Measurements from ENCODE around the gene AEN. TPM values are rescaled to one million over a fixed set of nuclear protein-coding genes. Genes with fewer than 3 reads are reported as not detected.
A peak's percentile ranks its signal among the peaks of the same experiment; 100 is the strongest.

Gene AEN
- total RNA-seq, 1 experiment from 2014 or later = 36.2 TPM

GRCh38 chr15:88680241-88681001 lies 59.3 kb downstream of the AEN start:
- DNase-seq (ENCODE audit: low read depth, low spot score) = no peak
- Histone ChIP-seq H2AFZ (ENCODE audit: low read depth, low read length, poor library complexity, severe bottlenecking) (no peak overlapping the region), H3K27ac (ENCODE audit: low read depth, low read length) (no peak overlapping the region), H3K4me1 (ENCODE audit: control insufficient read depth in 1 of 2, insufficient read depth in 2 of 2, low read length in 2 of 2) (no peaks in the 10 kb centered on the region), H3K27me3 (ENCODE audit: insufficient read depth, low read length) (peaks cover 8% of the 10 kb centered on the region), H3K4me3 (replicated peaks in 1 of 2; ENCODE audit: low read depth in 1 of 2, low read length in 2 of 2) (no peak overlapping the region), H4K20me1 (ENCODE audit: insufficient read depth) (no peaks in the 10 kb centered on the region), H3K36me3 (ENCODE audit: control insufficient read depth in 1 of 2, insufficient read depth in 2 of 2, low read length in 2 of 2) (no peaks in the 10 kb centered on the region), H3K9me2 (ENCODE audit: insufficient read depth) (no peaks in the 10 kb centered on the region), H3K9me3 (ENCODE audit: control insufficient read depth in 1 of 2, insufficient read depth in 1 of 2, low read depth in 1 of 2, low read length in 2 of 2) (no peaks in the 10 kb centered on the region), H3K4me2 (ENCODE audit: low read length) (no peak overlapping the region), H3K9ac (ENCODE audit: low read length) (no peak overlapping the region), H3K79me2 (ENCODE audit: insufficient read depth, low read length) (no peaks in the 10 kb centered on the region)
- peak; percentile 38; the same call in 1 of the 2 replicates for ATAC-seq
- no peak for TF ChIP-seq REST (IDR thresholded peaks at IDR 0.05; ENCODE audit: low read depth)
- no peak for TF ChIP-seq TCF7L2 (IDR thresholded peaks at IDR 0.05; ENCODE audit: borderline replicate concordance, extremely low read depth, insufficient read depth, insufficient read length)
- no peak for TF ChIP-seq YY1 (IDR thresholded peaks at IDR 0.05; ENCODE audit: extremely low read depth, insufficient replicate concordance, low read depth, low read length)
- TF ChIP-seq ZNF274 (IDR thresholded peaks at IDR 0.05; ENCODE audit: low read depth, low read length) = no peak
- TF ChIP-seq CTCF (IDR thresholded peaks at IDR 0.05 in 2 of 3, conservative IDR thresholded peaks at IDR 0.05 in 1 of 3; ENCODE audit: borderline replicate concordance in 1 of 3, insufficient read depth in 1 of 3, low read depth in 2 of 3, low read length in 2 of 3) = no peak
- CTCF ChIA-PET = no interaction called here
- BruUV-seq (replicated peaks) = no TSS peak
- intact Hi-C loops (cut with micrococcal nuclease) = no loop called here
- RAD21 ChIA-PET (ENCODE audit: low non-redundant PET in 1 of 2, low total read pairs in 2 of 2, uncharacterized antibody in 2 of 2, unreplicated experiment in 2 of 2) = interaction anchor here in 1 of 2 experiments (1.0 kb wide), 1 partner anchor 155 kb away, joined by 3 read pairs; no protein-coding TSS in a partner anchor
- POLR2A ChIA-PET = no interaction called here
